Spleen (tissue), 11 donors: Measurements from ENCODE around the gene DGKK. TPM values are rescaled to one million over a fixed set of nuclear protein-coding genes. Genes with fewer than 3 reads are reported as not detected.

ENCODE experiments used
- DNase-seq: peaks from one replicate; pipeline ENCODE4 v3.0.0-alpha.2; 2020
- H3K27ac ChIP-seq, 8 donors: fragments of 200-600 bp; sonication (generic) in 7 of 8; 1 replicate in 4 of 8; 2 replicates in 4 of 8; pipeline versions ENCODE4 v1.5.0 to v1.8.0; 2016 to 2021; ENCODE audit warnings: inconsistent platforms in 4 of 8, mild to moderate bottlenecking in 4 of 8, moderate library complexity in 1 of 8
- H3K27me3 ChIP-seq, 7 donors: fragments of 200-600 bp; sonication (generic) in 6 of 7; replicated peaks in 1 of 7; 1 replicate in 4 of 7; 2 replicates in 3 of 7; pipeline versions ENCODE4 v1.5.0 to v1.8.0; 2016 to 2021; ENCODE audit warnings: inconsistent platforms in 3 of 7, mild to moderate bottlenecking in 1 of 7
- H3K36me3 ChIP-seq, 6 donors: fragments of 200-600 bp; sonication (generic) in 5 of 6; 1 replicate in 4 of 6; 2 replicates in 2 of 6; pipeline versions ENCODE4 v1.5.0 to v1.8.0; 2016 to 2021; ENCODE audit warnings: inconsistent platforms in 2 of 6
- H3K4me1 ChIP-seq, 6 donors: fragments of 200-600 bp; sonication (generic) in 5 of 6; 1 replicate in 3 of 6; 2 replicates in 3 of 6; pipeline versions ENCODE4 v1.5.0 to v1.8.0; 2016 to 2021; ENCODE audit warnings: inconsistent platforms in 3 of 6
- H3K4me3 ChIP-seq, 8 donors: fragments of 200-600 bp; sonication (generic) in 7 of 8; 1 replicate in 4 of 8; 2 replicates in 4 of 8; pipeline versions ENCODE4 v1.5.0 to v1.8.0; 2016 to 2021; ENCODE audit warnings: inconsistent platforms in 4 of 8, mild to moderate bottlenecking in 4 of 8, moderate library complexity in 2 of 8
- H3K9me3 ChIP-seq, 8 donors: fragments of 200-600 bp; sonication (generic) in 7 of 8; 1 replicate in 4 of 8; 2 replicates in 4 of 8; pipeline versions ENCODE4 v1.5.0 to v1.8.0; 2016 to 2021; ENCODE audit warnings: inconsistent platforms in 4 of 8
- CTCF ChIP-seq, 11 experiments: fragments of 200-600 bp in 7 of 11; fragments of 450-650 bp in 4 of 11; sonication (generic) in 4 of 11; IDR thresholded peaks in 8 of 11; conservative IDR thresholded peaks in 3 of 11; 1 replicate in 7 of 11; 2 replicates in 4 of 11; pipeline versions ENCODE4 v1.4.0 to v1.8.0; 2016 to 2021; ENCODE audit warnings: antibody characterized with exemption in 11 of 11, inconsistent platforms in 4 of 11, mild to moderate bottlenecking in 1 of 11
- POLR2A ChIP-seq, 3 donors: fragments of 450-650 bp; IDR thresholded peaks; one replicate each; pipeline ENCODE4 v1.5.1; 2017; ENCODE audit warnings: antibody characterized with exemption in 3 of 3, mild to moderate bottlenecking in 1 of 3
- POLR2AphosphoS5 ChIP-seq, 3 donors: sonication (generic); formaldehyde crosslinking; IDR thresholded peaks; one replicate each; pipeline ENCODE4 v1.5.1; 2017; ENCODE audit warnings: antibody characterized with exemption in 3 of 3
- WGBS, 5 donors: extraction: QIAGEN DNeasy Blood & Tissue Kit in 3 of 5; methylation state at CpG; one replicate each; pipeline versions ENCODE4 v1.1.5 to v1.1.7; 2013 to 2018; 5-methylcytosine and 5-hydroxymethylcytosine counted together
- intact Hi-C: fragments of 100-400 bp; cut with DNase I; formaldehyde crosslinking; loops from one replicate; pipeline ENCODE4 v1.15.0; 2023; ENCODE audit warnings: low total_unique reads
- polyA plus RNA-seq, 3 donors: library from polyadenylated mRNA; stranded (reverse); fragments of 200-250 nt; gene quantifications; one replicate each; pipeline ENCODE4 v1.2.1, GENCODE V29; 2013
- total RNA-seq, 7 donors: library from RNA; depleted of rRNA in 3 of 7; stranded (reverse); fragments of >200 nt in 3 of 7; fragmentation: NEBNext Ultra II Directional in 4 of 7; extraction: Animal tissue kit (Norgen Biotek cat#: 25700) in 4 of 7; gene quantifications; one replicate each; pipeline versions ENCODE4 v1.1.0 to v1.2.1, GENCODE V29; 2016 to 2021
- donor health status: healthy with polysubstance abuse.
- donor health status: DM: no; HTN: no; CAD: no; lungs with moderate emphysema.
- donor health status: DM: no; HTN: no; CAD: no.
- donor health status: Bipolar disorder and iron deficiency.
- donor health status: healthy.
- donor health status: DM: no; HTN: no; CAD: no.
- donor health status: DM: yes; HTN: yes; CAD: no.

Gene DGKK
- total and polyA plus RNA-seq, 10 donors, result 0.03 to 0.21 (median 0.09) TPM; not detected in 5

- H3K27me3 ChIP-seq, result peaks cover 0 to 5% (median 0%) of the 10 kb centered on the region in 7 donors
- no peak for TF ChIP-seq POLR2AphosphoS5 (IDR thresholded peaks at IDR 0.05)
- no peak for TF ChIP-seq POLR2A (IDR thresholded peaks at IDR 0.05)
- TF ChIP-seq CTCF (IDR thresholded peaks at IDR 0.05 in 8 of 11, conservative IDR thresholded peaks at IDR 0.05 in 3 of 11), result no peak
- intact Hi-C loops, result no loop called here
- peaks cover 0 to 8% (median 0%) of the 10 kb centered on the region in 8 donors for H3K9me3 ChIP-seq
- H3K4me1 ChIP-seq, result no peaks in the 10 kb centered on the region
- DNase-seq, result no peak
- no peak overlapping the region for H3K27ac ChIP-seq
- no peak overlapping the region for H3K4me3 ChIP-seq
- H3K36me3 ChIP-seq, result no peaks in the 10 kb centered on the region
- 72 to 85% (median 79%) methylated on average over 2 of the region's 2 CpGs for WGBS, 5 donors
Observed at GRCh38 chrX:50407976-50408375, 62.6 kb downstream of the DGKK start.

DNA sequence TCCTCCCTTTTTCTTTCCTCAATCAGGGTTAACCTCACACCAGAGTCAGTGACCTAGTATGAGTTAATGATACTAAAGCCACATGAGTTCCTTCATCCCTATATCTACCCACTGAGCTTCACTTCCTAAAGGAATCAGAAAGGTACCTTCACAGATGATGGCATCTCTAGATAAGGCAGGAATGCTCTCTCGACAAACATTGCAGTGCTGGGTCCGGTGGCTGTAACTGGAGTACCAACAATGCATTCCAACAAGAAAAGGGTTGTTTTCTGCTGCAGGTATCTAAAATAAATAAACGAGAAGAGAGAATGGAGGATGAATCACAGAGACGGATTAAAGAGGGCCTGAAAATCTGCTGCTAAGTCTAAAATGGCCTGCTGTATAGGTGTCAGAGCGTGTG, 66.7 kb downstream of the DGKK start:
- intact Hi-C loops, result no loop called here
- DNase-seq, result no peak
- Histone ChIP-seq H3K4me3 (no peak overlapping the region), H3K4me1 (no peaks in the 10 kb centered on the region), H3K27me3 (peaks cover 0 to 6% (median 0%) of the 10 kb centered on the region in 7 donors), H3K27ac (no peak overlapping the region), H3K9me3 (peaks cover 0 to 8% (median 0%) of the 10 kb centered on the region in 8 donors), H3K36me3 (no peaks in the 10 kb centered on the region)
- TF ChIP-seq POLR2A (IDR thresholded peaks at IDR 0.05), result no peak
- no peak for TF ChIP-seq CTCF (IDR thresholded peaks at IDR 0.05 in 8 of 11, conservative IDR thresholded peaks at IDR 0.05 in 3 of 11)
- no peak for TF ChIP-seq POLR2AphosphoS5 (IDR thresholded peaks at IDR 0.05)
- WGBS, 5 donors, result 71 to 85% (median 76%) methylated on average over 5 of the region's 5 CpGs

GRCh38 chrX:50402886-50403285, 67.7 kb downstream of the DGKK start:
- no peak overlapping the region for H3K27ac ChIP-seq
- H3K27me3 ChIP-seq, result peaks cover 0 to 6% (median 0%) of the 10 kb centered on the region in 7 donors
- peaks cover 0 to 8% (median 0%) of the 10 kb centered on the region in 8 donors for H3K9me3 ChIP-seq
- TF ChIP-seq CTCF (IDR thresholded peaks at IDR 0.05 in 8 of 11, conservative IDR thresholded peaks at IDR 0.05 in 3 of 11), result no peak
- no peaks in the 10 kb centered on the region for H3K4me1 ChIP-seq
- intact Hi-C loops, result no loop called here
- DNase-seq, result no peak
- no peak overlapping the region for H3K4me3 ChIP-seq
- 70 to 86% (median 73%) methylated on average over 3 of the region's 3 CpGs for WGBS, 5 donors
- no peaks in the 10 kb centered on the region for H3K36me3 ChIP-seq

- TF ChIP-seq CTCF (IDR thresholded peaks at IDR 0.05 in 8 of 11, conservative IDR thresholded peaks at IDR 0.05 in 3 of 11), result no peak
- 28 to 75% (median 49%) methylated on average over 2 of the region's 2 CpGs for WGBS, 5 donors
- DNase-seq, result no peak
- Histone ChIP-seq H3K4me1 (no peaks in the 10 kb centered on the region), H3K9me3 (no peaks in the 10 kb centered on the region), H3K36me3 (no peaks in the 10 kb centered on the region), H3K27ac (no peak overlapping the region), H3K4me3 (no peak overlapping the region), H3K27me3 (peaks cover 0 to 20% (median 0%) of the 10 kb centered on the region in 7 donors)
- intact Hi-C loops, result no loop called here
Observed at GRCh38 chrX:50393902-50394301, 76.7 kb downstream of the DGKK start.
